Midbrain (tissue), 1 donor: ENCODE measurements around the gene CFAP54.
A peak's percentile ranks its signal among the peaks of the same experiment; 100 is the strongest.
"Not testable (repeated sequence)": the region's sequence is repeated elsewhere in the genome, so short reads cannot be mapped to it uniquely, and the experiment has no call there.

Source experiments
- DNase-seq: peaks from one replicate; lab custom pipeline; 2025; lab: John Stamatoyannopoulos, UW

The CFAP54 gene

DNA sequence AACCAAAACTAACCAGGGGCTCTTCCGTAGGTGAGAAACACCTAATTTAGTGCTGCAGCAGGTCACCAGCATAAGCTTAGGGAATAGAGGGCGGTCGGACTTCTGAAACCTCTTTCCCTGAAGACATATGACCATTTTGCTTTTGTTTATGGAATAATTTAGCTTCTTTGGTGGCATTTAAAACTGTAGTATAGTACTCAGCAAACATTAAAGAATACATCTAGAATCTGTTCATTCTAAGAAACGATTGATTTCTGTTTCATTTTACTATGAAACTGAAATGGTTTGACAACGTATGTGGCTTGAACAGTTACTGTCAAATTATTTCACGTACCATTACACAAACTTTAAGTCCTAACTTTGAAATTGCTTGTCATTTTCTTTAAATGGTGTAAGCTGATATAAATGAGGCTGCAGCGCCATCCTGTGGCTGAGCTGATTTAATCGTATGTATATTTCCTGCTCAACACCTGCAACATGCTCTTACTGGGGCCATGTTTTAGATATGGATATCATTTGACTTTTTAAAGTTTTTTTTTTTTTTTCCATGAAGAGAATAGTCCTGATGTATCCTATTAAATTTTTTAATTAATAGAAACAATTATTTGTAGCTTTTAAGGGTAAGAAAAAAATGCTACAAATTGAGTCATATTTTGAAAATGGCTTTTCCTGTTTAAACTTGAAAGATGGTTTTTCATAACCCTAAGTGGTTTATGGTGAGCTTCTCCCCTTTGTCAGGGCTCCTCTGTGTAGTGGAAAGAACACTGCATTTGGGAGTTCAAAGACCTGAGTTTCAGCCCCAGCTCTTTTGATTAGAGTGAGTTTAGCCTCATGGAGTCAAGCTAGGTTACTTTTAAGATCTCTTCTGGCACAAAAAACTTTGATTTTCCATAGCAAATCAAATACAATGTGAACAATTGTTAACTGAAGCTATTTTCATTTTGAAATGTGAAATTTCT lies 27.4 kb downstream of the CFAP54 start:
- peak; percentile 80 for DNase-seq

GRCh38 chr12:96520767-96521166 lies 31.4 kb downstream of the CFAP54 start:
- DNase-seq, result no peak

DNA sequence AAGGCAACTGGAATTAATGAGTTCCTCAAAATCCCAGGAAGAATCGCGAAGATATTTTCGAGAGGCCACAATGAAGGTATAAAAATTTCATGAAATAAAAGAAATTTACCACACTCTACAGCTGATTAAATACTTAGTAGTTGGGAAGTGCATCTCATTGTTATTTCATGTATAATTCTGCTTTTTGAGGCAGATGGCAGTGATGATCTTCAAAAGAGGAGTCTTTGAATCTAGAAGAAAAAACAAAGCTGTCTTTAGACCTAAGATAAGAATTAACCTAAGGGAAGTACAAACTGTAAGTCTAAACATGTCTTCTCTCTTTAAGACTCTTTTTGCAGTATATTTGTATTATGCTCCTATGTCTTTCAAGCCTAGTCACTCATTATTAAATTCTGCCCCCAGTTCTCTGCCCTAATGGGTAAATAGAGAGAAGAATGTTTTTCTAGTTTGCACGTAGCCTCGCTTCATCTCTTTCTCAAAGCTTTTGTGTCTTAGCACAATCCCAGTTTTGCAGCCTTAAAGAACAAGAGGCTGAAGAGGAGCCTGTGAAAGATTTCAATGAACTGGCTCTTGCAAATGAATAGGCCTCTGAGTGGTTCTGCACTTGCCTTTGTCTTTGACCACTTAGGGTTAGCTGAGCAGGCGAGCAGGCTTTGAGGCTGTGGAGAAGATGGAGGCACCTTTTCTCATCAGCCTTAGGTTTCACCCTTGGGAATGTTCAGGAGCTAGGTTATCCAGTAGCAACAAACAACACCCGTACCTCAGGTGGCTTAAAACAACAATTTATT lies 32.7 kb downstream of the CFAP54 start:
- DNase-seq, result no peak

GRCh38 chr12:96522690-96523089 lies 33.3 kb downstream of the CFAP54 start:
- DNase-seq, result no peak

GRCh38 chr12:96526110-96526509 lies 36.7 kb downstream of the CFAP54 start:
- DNase-seq, result no peak

DNA sequence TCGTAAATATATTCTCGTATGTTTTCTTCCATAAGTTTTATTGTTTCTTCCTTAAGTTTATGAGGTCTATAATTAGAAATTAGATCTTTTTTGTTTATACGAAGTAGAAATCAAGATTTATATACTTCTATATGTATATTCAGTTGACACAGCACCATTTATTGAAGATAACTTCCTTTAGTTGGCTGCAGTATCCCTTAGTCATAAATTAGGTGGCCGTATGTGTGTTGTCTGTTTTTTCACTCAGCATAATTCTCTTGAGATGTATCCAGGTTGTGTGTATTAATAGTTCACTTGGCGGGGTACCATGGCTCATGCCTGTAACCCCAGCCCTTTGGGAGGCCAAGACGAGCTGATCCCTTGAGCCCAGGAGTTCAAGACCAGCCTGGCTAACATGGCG lies 40.5 kb downstream of the CFAP54 start:
- no peak for DNase-seq

- no peak for DNase-seq
Observed at GRCh38 chr12:96534339-96534738, 45.0 kb downstream of the CFAP54 start.

DNA sequence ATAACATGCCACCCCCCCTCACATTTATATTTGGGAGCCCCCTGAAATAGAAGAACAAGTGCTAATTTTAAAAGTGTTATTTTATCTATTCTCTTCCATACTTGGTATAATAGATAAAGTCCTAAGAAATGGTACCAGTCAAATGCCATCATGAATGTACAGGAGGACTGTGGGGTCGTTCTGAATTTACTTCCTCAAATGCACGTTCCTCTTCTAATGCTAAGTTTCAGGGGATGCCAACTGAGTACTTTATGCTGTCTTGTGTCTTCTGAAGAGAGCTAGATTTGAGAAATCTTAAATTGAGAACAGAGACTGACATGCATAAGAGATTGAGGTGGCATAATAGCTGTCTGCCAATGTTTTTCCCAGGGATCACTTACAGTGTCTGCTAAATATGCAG lies 59.0 kb downstream of the CFAP54 start:
- DNase-seq, result no peak

DNA sequence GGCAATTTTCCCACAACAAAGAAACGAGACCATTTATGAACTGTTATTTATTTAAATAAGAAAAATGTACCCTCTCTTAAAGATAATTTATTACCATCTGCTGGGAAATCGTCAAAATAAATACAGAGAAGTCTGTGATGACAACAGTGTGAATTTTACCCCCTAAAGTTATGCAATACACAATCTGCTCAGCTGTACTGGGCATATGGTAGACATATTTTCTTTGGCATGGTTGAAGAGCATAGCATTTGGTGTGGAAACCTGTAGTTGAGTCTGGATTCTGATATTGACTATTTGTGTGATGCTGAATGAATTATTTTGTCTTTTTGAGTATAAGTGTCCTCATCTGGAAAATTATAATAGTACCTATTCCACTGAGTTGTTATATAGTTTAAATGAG lies 60.0 kb downstream of the CFAP54 start:
- no peak for DNase-seq

GRCh38 chr12:96570579-96570978 lies 81.2 kb downstream of the CFAP54 start:
- DNase-seq, result no peak

- DNase-seq, result no peak
Observed at GRCh38 chr12:96571101-96571862, 81.9 kb downstream of the CFAP54 start.

- peak; percentile 78 for DNase-seq
Observed at GRCh38 chr12:96578526-96579125, 89.2 kb downstream of the CFAP54 start.

GRCh38 chr12:96585977-96586376 lies 96.6 kb downstream of the CFAP54 start:
- no peak for DNase-seq

- no peak for DNase-seq
Observed at GRCh38 chr12:96587691-96588090, 98.3 kb downstream of the CFAP54 start.

GRCh38 chr12:96590970-96591369 lies 101.6 kb downstream of the CFAP54 start:
- no peak for DNase-seq

GRCh38 chr12:96604374-96604773 lies 115.0 kb downstream of the CFAP54 start:
- not testable (repeated sequence) for DNase-seq

DNA sequence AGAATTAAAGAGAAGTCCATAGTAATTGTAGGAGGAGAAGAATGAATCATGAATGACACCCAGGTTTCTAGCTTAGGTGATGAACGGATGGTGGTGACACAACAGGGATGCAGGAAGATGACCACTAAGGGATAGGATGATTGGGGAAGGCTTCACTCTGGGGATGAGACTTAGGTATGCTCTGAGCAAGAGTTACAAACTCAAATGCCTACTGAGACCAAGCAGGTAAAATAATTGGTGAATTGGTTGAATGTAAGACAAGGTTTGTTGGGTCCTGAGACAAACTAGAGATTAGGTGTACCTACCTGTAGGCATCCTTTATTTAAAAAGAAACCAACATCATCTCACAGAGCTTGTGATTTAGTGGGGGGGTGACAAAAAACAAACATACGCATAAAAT lies 116.3 kb downstream of the CFAP54 start:
- DNase-seq, result no peak

DNA sequence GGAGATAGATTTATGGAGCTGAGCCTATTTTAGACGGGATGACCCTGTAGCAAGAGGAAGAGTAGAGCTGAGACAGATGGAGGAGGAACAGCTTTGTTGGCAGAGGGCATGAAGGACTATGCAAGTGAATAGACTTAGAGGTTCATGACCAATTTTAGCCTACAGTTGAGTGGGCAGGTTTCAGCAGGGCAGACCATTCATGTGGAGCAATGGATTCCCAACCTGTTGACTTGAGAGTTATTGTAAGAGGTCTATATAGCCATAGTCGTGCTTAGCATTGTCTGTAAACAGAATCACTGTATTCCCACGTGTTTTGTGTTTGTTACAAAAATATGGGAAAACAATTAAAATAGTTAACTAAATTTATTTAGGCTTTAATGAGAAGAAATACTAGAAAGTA lies 116.8 kb downstream of the CFAP54 start:
- DNase-seq, result no peak

DNA sequence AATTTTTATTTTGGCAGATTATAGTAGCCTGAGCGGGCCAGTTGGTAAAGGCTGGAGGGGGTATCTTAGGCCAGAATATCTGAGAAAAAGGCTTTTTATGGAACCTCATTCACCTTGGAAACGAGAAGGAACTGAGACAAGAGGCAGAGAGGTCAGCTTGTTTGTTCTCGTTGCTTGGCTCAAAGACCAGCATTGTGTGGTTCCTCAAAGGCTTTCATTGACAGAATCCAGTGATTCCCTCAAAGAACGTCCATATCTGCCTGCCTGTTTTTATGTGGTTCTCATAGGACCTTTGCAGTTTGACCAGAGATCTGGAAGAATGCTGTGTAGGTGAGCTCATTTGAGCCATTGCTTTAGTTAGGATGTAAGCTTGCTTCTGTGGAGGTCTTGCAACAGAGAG lies 117.3 kb downstream of the CFAP54 start:
- DNase-seq, result peak; percentile 26

DNA sequence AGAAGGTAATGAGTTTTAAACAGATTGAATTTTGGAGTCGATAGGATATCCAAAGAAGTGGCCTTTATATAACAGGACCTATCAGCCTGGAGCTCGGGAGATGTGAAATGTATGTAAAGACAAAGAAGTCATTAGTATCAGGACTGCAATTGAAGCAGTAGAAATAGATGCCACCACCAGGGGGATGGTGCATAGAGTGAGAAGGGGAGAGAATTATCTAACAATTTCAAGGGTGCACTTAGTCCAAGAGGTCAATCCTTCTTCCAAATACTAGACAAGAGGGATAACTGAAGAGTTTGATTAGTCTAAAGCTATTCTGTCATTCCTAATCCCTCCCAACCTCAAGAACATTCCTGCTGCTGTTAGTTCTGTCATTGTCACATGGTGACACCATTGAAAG lies 127.8 kb downstream of the CFAP54 start:
- DNase-seq, result no peak

GRCh38 chr12:96623155-96623554 lies 133.8 kb downstream of the CFAP54 start:
- DNase-seq, result no peak
